C4-2B (cell line): ENCODE measurements around the gene AOC2.

Experiments used
- ZFX ChIP-seq: fragments of 450-650 bp; IDR thresholded peaks from 2 replicates; pipeline ENCODE4 v1.6.1; 2017
- TF ChIP-seq, protein P1 (sequence below): fragments of 450-650 bp; conservative IDR thresholded peaks from 2 replicates; pipeline ENCODE4 v1.5.1; 2017; ENCODE audit warnings: mild to moderate bottlenecking

DNA sequence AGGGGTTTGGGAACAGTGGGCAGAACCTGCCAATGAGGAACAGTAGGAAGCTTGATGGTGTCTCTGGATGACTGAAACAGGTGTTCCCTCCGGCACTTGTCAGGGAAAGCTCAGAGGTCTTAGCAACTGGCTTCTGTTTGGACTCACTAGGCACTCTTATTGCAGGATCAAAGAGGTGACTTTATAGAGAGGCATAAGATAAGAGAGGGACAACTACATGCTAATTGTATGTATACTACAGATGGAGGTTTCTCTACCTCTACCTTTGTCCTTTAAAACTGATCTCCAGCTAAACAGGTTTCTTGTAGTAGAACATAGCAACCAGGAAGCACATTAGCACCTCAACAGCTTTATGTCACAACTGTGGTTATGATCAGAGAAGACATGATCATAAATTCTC, 38.1 kb upstream of the AOC2 start:
- TF ChIP-seq, protein P1, sequence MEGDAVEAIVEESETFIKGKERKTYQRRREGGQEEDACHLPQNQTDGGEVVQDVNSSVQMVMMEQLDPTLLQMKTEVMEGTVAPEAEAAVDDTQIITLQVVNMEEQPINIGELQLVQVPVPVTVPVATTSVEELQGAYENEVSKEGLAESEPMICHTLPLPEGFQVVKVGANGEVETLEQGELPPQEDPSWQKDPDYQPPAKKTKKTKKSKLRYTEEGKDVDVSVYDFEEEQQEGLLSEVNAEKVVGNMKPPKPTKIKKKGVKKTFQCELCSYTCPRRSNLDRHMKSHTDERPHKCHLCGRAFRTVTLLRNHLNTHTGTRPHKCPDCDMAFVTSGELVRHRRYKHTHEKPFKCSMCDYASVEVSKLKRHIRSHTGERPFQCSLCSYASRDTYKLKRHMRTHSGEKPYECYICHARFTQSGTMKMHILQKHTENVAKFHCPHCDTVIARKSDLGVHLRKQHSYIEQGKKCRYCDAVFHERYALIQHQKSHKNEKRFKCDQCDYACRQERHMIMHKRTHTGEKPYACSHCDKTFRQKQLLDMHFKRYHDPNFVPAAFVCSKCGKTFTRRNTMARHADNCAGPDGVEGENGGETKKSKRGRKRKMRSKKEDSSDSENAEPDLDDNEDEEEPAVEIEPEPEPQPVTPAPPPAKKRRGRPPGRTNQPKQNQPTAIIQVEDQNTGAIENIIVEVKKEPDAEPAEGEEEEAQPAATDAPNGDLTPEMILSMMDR: no peak
- TF ChIP-seq ZFX: no peak
